GM23338 (cell line): Measurements from ENCODE around the gene RCOR1. TPM values are rescaled to one million over a fixed set of nuclear protein-coding genes. Genes with fewer than 3 reads are reported as not detected.

Source experiments
- ATAC-seq: fragments of 200-7000 bp; cut with Tn5 transposase; 3 replicates; pipeline ENCODE4 v1.9.1; 2020
- DNase-seq: peaks from one replicate; pipeline ENCODE4 v3.0.0-alpha.2; 2015; ENCODE audit warnings: low spot score
- H2AFZ ChIP-seq: fragments of 200-600 bp; sonication (generic); 2 replicates; pipeline ENCODE4 v1.8.0; 2016; ENCODE audit warnings: antibody characterized with exemption, mild to moderate bottlenecking, moderate library complexity
- H3F3A ChIP-seq: fragments of 200-600 bp; sonication (generic); replicated peaks from 2 replicates; pipeline ENCODE4 v1.8.0; 2017; ENCODE audit warnings: antibody characterized with exemption, mixed run types, low read depth
- H3K27ac ChIP-seq: fragments of 200-600 bp; sonication (generic); 2 replicates; pipeline ENCODE4 v1.6.1; 2016; ENCODE audit warnings: low read depth
- H3K27me3 ChIP-seq: fragments of 200-600 bp; sonication (generic); 2 replicates; pipeline ENCODE4 v1.8.0; 2016; ENCODE audit warnings: mild to moderate bottlenecking, mixed run types, moderate library complexity; ENCODE audit not compliant: insufficient read depth
- H3K36me3 ChIP-seq: fragments of 200-600 bp; sonication (generic); 2 replicates; pipeline ENCODE4 v1.8.0; 2016; ENCODE audit warnings: mild to moderate bottlenecking; ENCODE audit not compliant: insufficient read depth
- H3K4me1 ChIP-seq: fragments of 200-600 bp; sonication (generic); 2 replicates; pipeline ENCODE4 v1.8.0; 2016; ENCODE audit warnings: mild to moderate bottlenecking, moderate library complexity; ENCODE audit not compliant: insufficient read depth
- H3K4me2 ChIP-seq: fragments of 200-600 bp; sonication (generic); 2 replicates; pipeline ENCODE4 v1.7.1; 2017; ENCODE audit warnings: mixed run types
- H3K4me3 ChIP-seq: fragments of 200-600 bp; sonication (generic); 2 replicates; pipeline ENCODE4 v1.6.1; 2016; ENCODE audit warnings: mixed run types
- H3K79me2 ChIP-seq: fragments of 200-600 bp; sonication (generic); replicated peaks from 2 replicates; pipeline ENCODE4 v1.8.0; 2017; ENCODE audit warnings: mild to moderate bottlenecking; ENCODE audit not compliant: insufficient read depth
- H3K9me2 ChIP-seq: fragments of 200-600 bp; sonication (generic); 2 replicates; pipeline ENCODE4 v1.8.0; 2017; ENCODE audit not compliant: insufficient read depth
- H4K20me1 ChIP-seq: fragments of 200-600 bp; sonication (generic); replicated peaks from 2 replicates; pipeline ENCODE4 v1.8.0; 2017; ENCODE audit warnings: mild to moderate bottlenecking; ENCODE audit not compliant: insufficient read depth
- H3K27ac Mint-ChIP-seq: 2 replicates; pipeline ENCODE4 v1.8.0; 2020; ENCODE audit warnings: inconsistent platforms, mild to moderate bottlenecking, moderate library complexity, mixed read lengths
- H3K27me3 Mint-ChIP-seq: 3 replicates; pipeline ENCODE4 v1.8.0; 2022; ENCODE audit warnings: low read depth, mild to moderate bottlenecking, moderate library complexity, mixed read lengths, inconsistent platforms; ENCODE audit not compliant: insufficient read depth, poor library complexity
- H3K36me3 Mint-ChIP-seq: 3 replicates; pipeline ENCODE4 v1.8.0; 2021; ENCODE audit warnings: low read depth, mild to moderate bottlenecking, inconsistent platforms, moderate library complexity, mixed read lengths
- H3K4me1 Mint-ChIP-seq: 3 replicates; pipeline ENCODE4 v1.8.0; 2020; ENCODE audit warnings: mild to moderate bottlenecking, inconsistent platforms, mixed read lengths
- H3K4me3 Mint-ChIP-seq: 3 replicates; pipeline ENCODE4 v1.8.0; 2021; ENCODE audit warnings: moderate library complexity, mild to moderate bottlenecking, inconsistent platforms, mixed read lengths
- H3K9me3 Mint-ChIP-seq: 3 replicates; pipeline ENCODE4 v1.8.0; 2020; ENCODE audit warnings: moderate library complexity, mild to moderate bottlenecking, inconsistent platforms, mixed read lengths
- CREB1 ChIP-seq: fragments of 250-450 bp; sonication (Bioruptor Pico); IDR thresholded peaks from 2 replicates; pipeline ENCODE4 v1.5.0; 2020; ENCODE audit warnings: low read depth, mild to moderate bottlenecking, moderate library complexity
- JUNB ChIP-seq: IDR thresholded peaks from one replicate; pipeline ENCODE4 v1.6.1; 2016; ENCODE audit warnings: antibody characterized with exemption; ENCODE audit not compliant: unreplicated experiment
- NANOG ChIP-seq: IDR thresholded peaks from 2 replicates; pipeline ENCODE4 v1.6.1; 2016; ENCODE audit warnings: antibody characterized with exemption, borderline replicate concordance
- STAT1 ChIP-seq: IDR thresholded peaks from one replicate; pipeline ENCODE4 v1.6.1; 2016; ENCODE audit warnings: antibody characterized with exemption; ENCODE audit not compliant: unreplicated experiment
- ZNF114 ChIP-seq: fragments of 250-450 bp; sonication (Bioruptor Pico); IDR thresholded peaks from 2 replicates; pipeline ENCODE4 v1.5.0; 2020; ENCODE audit warnings: mild to moderate bottlenecking, moderate library complexity
- ZNF331 ChIP-seq: fragments of 250-450 bp; sonication (Bioruptor Pico); IDR thresholded peaks from 2 replicates; pipeline ENCODE4 v1.5.0; 2020; ENCODE audit warnings: low read depth, mild to moderate bottlenecking, moderate library complexity
- polyA plus RNA-seq: library from polyadenylated mRNA; unstranded; fragments of >200 nt; fragmentation: Nextera tagmentation; extraction: Ambion mirVana; gene quantifications from 2 replicates; pipeline ENCODE4 v1.2.1, GENCODE V29; 2016
- total RNA-seq: library from RNA; depleted of rRNA; stranded (reverse); fragments of >200 nt; shearing (Covaris generic); gene quantifications from 2 replicates; pipeline ENCODE4 v1.2.3, GENCODE V29; 2014
- TF ChIP-seq, protein P1 (sequence below): IDR thresholded peaks from 2 replicates; pipeline ENCODE4 v1.6.1; 2016; ENCODE audit warnings: antibody characterized with exemption
- TF ChIP-seq, protein P2 (sequence below), 2 experiments: fragments of 200-600 bp in 1 of 2; sonication (generic) in 1 of 2; conservative IDR thresholded peaks; 2 replicates each; pipeline versions ENCODE4 v1.5.1 to v1.6.1; 2016 to 2017; ENCODE audit warnings: antibody characterized with exemption in 2 of 2, low read depth in 2 of 2, mild to moderate bottlenecking in 2 of 2, moderate library complexity in 1 of 2
- TF ChIP-seq, protein P3 (sequence below): IDR thresholded peaks from one replicate; pipeline ENCODE4 v1.6.1; 2018; ENCODE audit warnings: antibody characterized with exemption; ENCODE audit not compliant: unreplicated experiment

RCOR1 gene
- total and polyA plus RNA-seq, 2 experiments from 2014 or later, result 7.6 to 26.1 TPM

DNA sequence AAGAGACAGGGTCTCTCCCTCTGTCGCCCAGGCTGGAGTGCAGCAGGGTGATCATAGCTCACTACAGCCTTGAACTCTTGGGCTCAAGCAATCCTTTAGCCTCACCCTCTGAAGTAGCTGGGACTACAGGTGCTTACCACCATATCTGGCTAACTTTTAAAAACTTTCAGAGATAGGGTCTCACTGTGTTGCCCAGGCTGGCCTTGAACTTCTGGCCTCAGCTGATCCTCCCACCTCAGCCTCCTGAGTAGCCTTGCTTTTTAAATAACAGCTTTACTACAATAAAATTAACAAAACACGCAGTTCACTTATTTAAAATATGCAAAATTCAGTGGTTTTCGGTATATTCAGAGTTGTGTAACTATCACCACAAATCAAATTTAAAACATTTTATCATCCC is 79.0 kb downstream of the RCOR1 start:
- peaks cover 10% of the 10 kb centered on the region for H3K9me3 Mint-ChIP-seq
- H3K4me3 ChIP-seq, result no peak overlapping the region
- DNase-seq (no peak), ATAC-seq (no peak)
- no peak overlapping the region for H2AFZ ChIP-seq
- H3K27ac Mint-ChIP-seq, result no peak overlapping the region
- peaks cover 93% of the 10 kb centered on the region for H3K79me2 ChIP-seq
- H3F3A ChIP-seq, result no peaks in the 10 kb centered on the region
- peaks cover 8% of the 10 kb centered on the region for H3K27me3 Mint-ChIP-seq
- 0 out of 2 replicates have a peak, but pooled peaks cover 4% of the 10 kb centered on the region for H3K36me3 ChIP-seq
- peaks cover 5% of the 10 kb centered on the region for H4K20me1 ChIP-seq
- no peak overlapping the region for H3K4me3 Mint-ChIP-seq
- no peak overlapping the region for H3K27ac ChIP-seq
- H3K4me1 Mint-ChIP-seq, result peaks cover 19% of the 10 kb centered on the region
- no peaks in the 10 kb centered on the region for H3K9me2 ChIP-seq
- TF ChIP-seq ZNF331 (CRISPR knock-in tag) (no peak), STAT1 (no peak), JUNB (no peak)
- TF ChIP-seq, protein P1, sequence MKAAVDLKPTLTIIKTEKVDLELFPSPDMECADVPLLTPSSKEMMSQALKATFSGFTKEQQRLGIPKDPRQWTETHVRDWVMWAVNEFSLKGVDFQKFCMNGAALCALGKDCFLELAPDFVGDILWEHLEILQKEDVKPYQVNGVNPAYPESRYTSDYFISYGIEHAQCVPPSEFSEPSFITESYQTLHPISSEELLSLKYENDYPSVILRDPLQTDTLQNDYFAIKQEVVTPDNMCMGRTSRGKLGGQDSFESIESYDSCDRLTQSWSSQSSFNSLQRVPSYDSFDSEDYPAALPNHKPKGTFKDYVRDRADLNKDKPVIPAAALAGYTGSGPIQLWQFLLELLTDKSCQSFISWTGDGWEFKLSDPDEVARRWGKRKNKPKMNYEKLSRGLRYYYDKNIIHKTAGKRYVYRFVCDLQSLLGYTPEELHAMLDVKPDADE, result no peak
- TF ChIP-seq, protein P2, sequence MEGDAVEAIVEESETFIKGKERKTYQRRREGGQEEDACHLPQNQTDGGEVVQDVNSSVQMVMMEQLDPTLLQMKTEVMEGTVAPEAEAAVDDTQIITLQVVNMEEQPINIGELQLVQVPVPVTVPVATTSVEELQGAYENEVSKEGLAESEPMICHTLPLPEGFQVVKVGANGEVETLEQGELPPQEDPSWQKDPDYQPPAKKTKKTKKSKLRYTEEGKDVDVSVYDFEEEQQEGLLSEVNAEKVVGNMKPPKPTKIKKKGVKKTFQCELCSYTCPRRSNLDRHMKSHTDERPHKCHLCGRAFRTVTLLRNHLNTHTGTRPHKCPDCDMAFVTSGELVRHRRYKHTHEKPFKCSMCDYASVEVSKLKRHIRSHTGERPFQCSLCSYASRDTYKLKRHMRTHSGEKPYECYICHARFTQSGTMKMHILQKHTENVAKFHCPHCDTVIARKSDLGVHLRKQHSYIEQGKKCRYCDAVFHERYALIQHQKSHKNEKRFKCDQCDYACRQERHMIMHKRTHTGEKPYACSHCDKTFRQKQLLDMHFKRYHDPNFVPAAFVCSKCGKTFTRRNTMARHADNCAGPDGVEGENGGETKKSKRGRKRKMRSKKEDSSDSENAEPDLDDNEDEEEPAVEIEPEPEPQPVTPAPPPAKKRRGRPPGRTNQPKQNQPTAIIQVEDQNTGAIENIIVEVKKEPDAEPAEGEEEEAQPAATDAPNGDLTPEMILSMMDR (conservative IDR thresholded peaks at IDR 0.05; ENCODE audit: low read depth in 2 of 2), result no peak
- TF ChIP-seq, protein P3, sequence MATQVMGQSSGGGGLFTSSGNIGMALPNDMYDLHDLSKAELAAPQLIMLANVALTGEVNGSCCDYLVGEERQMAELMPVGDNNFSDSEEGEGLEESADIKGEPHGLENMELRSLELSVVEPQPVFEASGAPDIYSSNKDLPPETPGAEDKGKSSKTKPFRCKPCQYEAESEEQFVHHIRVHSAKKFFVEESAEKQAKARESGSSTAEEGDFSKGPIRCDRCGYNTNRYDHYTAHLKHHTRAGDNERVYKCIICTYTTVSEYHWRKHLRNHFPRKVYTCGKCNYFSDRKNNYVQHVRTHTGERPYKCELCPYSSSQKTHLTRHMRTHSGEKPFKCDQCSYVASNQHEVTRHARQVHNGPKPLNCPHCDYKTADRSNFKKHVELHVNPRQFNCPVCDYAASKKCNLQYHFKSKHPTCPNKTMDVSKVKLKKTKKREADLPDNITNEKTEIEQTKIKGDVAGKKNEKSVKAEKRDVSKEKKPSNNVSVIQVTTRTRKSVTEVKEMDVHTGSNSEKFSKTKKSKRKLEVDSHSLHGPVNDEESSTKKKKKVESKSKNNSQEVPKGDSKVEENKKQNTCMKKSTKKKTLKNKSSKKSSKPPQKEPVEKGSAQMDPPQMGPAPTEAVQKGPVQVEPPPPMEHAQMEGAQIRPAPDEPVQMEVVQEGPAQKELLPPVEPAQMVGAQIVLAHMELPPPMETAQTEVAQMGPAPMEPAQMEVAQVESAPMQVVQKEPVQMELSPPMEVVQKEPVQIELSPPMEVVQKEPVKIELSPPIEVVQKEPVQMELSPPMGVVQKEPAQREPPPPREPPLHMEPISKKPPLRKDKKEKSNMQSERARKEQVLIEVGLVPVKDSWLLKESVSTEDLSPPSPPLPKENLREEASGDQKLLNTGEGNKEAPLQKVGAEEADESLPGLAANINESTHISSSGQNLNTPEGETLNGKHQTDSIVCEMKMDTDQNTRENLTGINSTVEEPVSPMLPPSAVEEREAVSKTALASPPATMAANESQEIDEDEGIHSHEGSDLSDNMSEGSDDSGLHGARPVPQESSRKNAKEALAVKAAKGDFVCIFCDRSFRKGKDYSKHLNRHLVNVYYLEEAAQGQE, result no peak
- peaks cover 7% of the 10 kb centered on the region; the same call in 1 of the 2 replicates for H3K4me1 ChIP-seq
- no peak overlapping the region for H3K4me2 ChIP-seq
- H3K27me3 ChIP-seq, result no peaks in the 10 kb centered on the region
- peaks cover 31% of the 10 kb centered on the region for H3K36me3 Mint-ChIP-seq

DNA sequence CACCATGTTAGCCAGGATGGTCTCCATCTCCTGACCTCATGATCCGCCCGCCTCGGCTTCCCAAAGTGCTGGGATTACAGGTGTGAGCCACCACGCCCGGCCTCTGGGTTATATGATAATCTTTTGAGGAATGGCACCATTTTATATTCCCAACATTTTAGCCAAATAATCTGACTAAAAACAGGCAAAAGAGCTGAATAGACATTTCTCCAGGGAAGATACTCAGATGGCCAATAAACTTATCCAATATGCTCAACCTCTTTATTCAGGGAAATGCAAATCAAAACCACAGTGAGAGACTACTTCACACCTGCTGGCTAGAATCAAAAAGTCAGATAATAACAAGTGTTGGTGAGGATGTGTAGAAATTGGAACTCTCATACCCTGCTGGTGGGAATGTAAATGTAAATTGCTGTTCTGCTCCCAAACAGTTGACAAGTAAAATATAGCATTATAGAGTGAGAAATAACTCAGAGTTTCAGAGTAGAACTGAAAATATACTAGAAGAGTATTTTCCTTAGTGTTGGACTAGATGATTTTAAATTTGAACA is 80.0 kb downstream of the RCOR1 start:
- Histone ChIP-seq H3K79me2 (peaks cover 85% of the 10 kb centered on the region), H2AFZ (no peak overlapping the region), H3K4me2 (no peak overlapping the region), H3K4me3 (no peak overlapping the region), H3K4me1 (peaks cover 7% of the 10 kb centered on the region; the same call in 1 of the 2 replicates), H4K20me1 (peaks cover 5% of the 10 kb centered on the region), H3K9me2 (no peaks in the 10 kb centered on the region), H3K27ac (no peak overlapping the region), H3F3A (no peaks in the 10 kb centered on the region), H3K27me3 (no peaks in the 10 kb centered on the region), H3K36me3 (0 out of 2 replicates have a peak, but pooled peaks cover 4% of the 10 kb centered on the region)
- peaks cover 31% of the 10 kb centered on the region for H3K36me3 Mint-ChIP-seq
- ATAC-seq (no peak), DNase-seq (no peak)
- peaks cover 13% of the 10 kb centered on the region for H3K4me1 Mint-ChIP-seq
- no peak for TF ChIP-seq CREB1
- TF ChIP-seq ZNF331 (CRISPR knock-in tag), result no peak
- TF ChIP-seq NANOG, result no peak
- no peak for TF ChIP-seq ZNF114 (CRISPR knock-in tag)
- TF ChIP-seq, protein P3, result no peak
- TF ChIP-seq, protein P2 (conservative IDR thresholded peaks at IDR 0.05; ENCODE audit: low read depth in 2 of 2), result peak in 1 of 2 experiments; percentile 23; a peak in 1 of 4 replicates
- TF ChIP-seq, protein P1, result no peak
- H3K9me3 Mint-ChIP-seq, result peaks cover 10% of the 10 kb centered on the region
- H3K27me3 Mint-ChIP-seq, result peaks cover 8% of the 10 kb centered on the region
- H3K4me3 Mint-ChIP-seq, result no peak overlapping the region
- H3K27ac Mint-ChIP-seq, result no peak overlapping the region
